Measurements from ENCODE around the gene ZBTB45. TPM values are rescaled to one million over a fixed set of nuclear protein-coding genes. Genes with fewer than 3 reads are reported as not detected.

The ZBTB45 gene
- total and polyA plus RNA-seq, 9 of the 15 experiments (the other 6 are each of a cell fraction or from before 2014, with no cell fraction given) = 0.08 to 16.1 (median 1.8) TPM

DNA sequence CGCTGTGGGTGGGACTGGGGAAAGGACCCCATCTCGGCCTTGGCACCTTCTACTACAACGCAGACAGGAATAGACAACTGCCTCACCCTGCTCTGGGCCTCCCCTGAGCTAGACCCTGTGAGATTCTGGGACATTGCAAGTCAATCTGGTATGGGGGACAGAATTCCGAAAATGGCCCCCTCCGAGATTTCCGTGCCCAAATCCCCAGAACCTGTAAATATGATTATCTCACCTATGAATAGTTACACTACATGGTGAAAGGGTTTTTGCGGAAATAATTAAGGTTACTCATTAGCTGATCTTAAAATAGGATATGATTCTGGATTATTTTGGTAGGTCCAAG, 618 bp upstream of the ZBTB45 start:
- Histone ChIP-seq H3K36me3 (ENCODE audit: control insufficient read depth, insufficient read depth, low read length) (peaks cover 23% of the 10 kb centered on the region; the same call in 2 of the 3 replicates), H3K79me2 (ENCODE audit: control insufficient read depth, insufficient read depth, low read length) (peaks cover 47% of the 10 kb centered on the region), H2AFZ (ENCODE audit: low read depth, low read length) (peak overlapping the region; percentile 99), H3K9me1 (ENCODE audit: control insufficient read depth, insufficient read depth, low read length) (peaks cover 5% of the 10 kb centered on the region), H3K4me2 (ENCODE audit: insufficient read depth, low read length) (peak overlapping the region; percentile 98), H3K9me3 (replicated peaks; ENCODE audit: control insufficient read depth, insufficient read depth, low read depth, low read length) (no peaks in the 10 kb centered on the region), H4K20me1 (replicated peaks; ENCODE audit: control insufficient read depth, insufficient read depth, low read length) (no peaks in the 10 kb centered on the region), H3K9ac (ENCODE audit: insufficient read depth in 1 of 2, low read depth in 2 of 2, low read length in 2 of 2) (peak overlapping the region; percentile 95 to 97), H3K4me3 (peak overlapping the region; percentile 79), H3K27ac (ENCODE audit: extremely low read depth, low read depth, low read length) (peak overlapping the region; percentile 92), H3K4me1 (replicated peaks in 1 of 2; ENCODE audit: control insufficient read depth in 2 of 2, insufficient read depth in 2 of 2, low read length in 2 of 2) (peaks cover 9 to 49% of the 10 kb centered on the region in 2 experiments), H3K27me3 (ENCODE audit: control insufficient read depth in 2 of 2, insufficient read depth in 2 of 2, low read length in 2 of 2) (no peaks in the 10 kb centered on the region)
- ATAC-seq (no peak), DNase-seq (ENCODE audit: extremely low read depth in 1 of 4, low spot score in 3 of 4) (no peak), FAIRE-seq (peak; percentile 64)
- CTCF ChIA-PET (ENCODE audit: low intra/inter-chr PET ratio) = interaction anchor here (1.1 to 2.7 kb wide), 3 partner anchors 61 to 338 kb away, joined by 3 to 23 read pairs (median 8); partner anchors contain the start of gene ZNF274
- TSS peak; percentile 94 for BruUV-seq (replicated peaks)
- 21% methylated on average over 7 of the region's 7 CpGs for WGBS (ENCODE audit: insufficient coverage, low coverage, missing lambda C conversion rate)
- POLR2A ChIA-PET = interaction anchor here (0.5 to 2.3 kb wide), 19 partner anchors 10 to 337 kb away, joined by 3 to 14 read pairs (median 6); partner anchors contain the start of genes CHMP2A, TRIM28, ZNF274 and ZSCAN22
- TF ChIP-seq EZH2 (IDR thresholded peaks at IDR 0.05; ENCODE audit: borderline replicate concordance, low read depth, low read length) (no peak), ZBTB7A (IDR thresholded peaks at IDR 0.05; ENCODE audit: borderline replicate concordance, control insufficient read depth, low read depth, low read length) (peak; percentile 39; the same call in 1 of the 2 replicates), BRD9 (IDR thresholded peaks at IDR 0.05; ENCODE audit: low read depth, partially characterized antibody) (peak; percentile 6), MEF2D (tag; conservative IDR thresholded peaks at IDR 0.05; ENCODE audit: low read depth) (no peak), PRMT5 (CRISPR knock-in tag; IDR thresholded peaks at IDR 0.05) (no peak), ZNF699 (CRISPR knock-in tag; IDR thresholded peaks at IDR 0.05; ENCODE audit: insufficient replicate concordance) (no peak), WHSC1 (IDR thresholded peaks at IDR 0.05; ENCODE audit: low read length) (no peak)
- TF ChIP-seq, protein P1, sequence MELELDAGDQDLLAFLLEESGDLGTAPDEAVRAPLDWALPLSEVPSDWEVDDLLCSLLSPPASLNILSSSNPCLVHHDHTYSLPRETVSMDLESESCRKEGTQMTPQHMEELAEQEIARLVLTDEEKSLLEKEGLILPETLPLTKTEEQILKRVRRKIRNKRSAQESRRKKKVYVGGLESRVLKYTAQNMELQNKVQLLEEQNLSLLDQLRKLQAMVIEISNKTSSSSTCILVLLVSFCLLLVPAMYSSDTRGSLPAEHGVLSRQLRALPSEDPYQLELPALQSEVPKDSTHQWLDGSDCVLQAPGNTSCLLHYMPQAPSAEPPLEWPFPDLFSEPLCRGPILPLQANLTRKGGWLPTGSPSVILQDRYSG (tag; conservative IDR thresholded peaks at IDR 0.05; ENCODE audit: low read depth) = 0 out of 2 replicates have a peak, but pooled peaks have one; percentile 47
- TF ChIP-seq, protein P2, sequence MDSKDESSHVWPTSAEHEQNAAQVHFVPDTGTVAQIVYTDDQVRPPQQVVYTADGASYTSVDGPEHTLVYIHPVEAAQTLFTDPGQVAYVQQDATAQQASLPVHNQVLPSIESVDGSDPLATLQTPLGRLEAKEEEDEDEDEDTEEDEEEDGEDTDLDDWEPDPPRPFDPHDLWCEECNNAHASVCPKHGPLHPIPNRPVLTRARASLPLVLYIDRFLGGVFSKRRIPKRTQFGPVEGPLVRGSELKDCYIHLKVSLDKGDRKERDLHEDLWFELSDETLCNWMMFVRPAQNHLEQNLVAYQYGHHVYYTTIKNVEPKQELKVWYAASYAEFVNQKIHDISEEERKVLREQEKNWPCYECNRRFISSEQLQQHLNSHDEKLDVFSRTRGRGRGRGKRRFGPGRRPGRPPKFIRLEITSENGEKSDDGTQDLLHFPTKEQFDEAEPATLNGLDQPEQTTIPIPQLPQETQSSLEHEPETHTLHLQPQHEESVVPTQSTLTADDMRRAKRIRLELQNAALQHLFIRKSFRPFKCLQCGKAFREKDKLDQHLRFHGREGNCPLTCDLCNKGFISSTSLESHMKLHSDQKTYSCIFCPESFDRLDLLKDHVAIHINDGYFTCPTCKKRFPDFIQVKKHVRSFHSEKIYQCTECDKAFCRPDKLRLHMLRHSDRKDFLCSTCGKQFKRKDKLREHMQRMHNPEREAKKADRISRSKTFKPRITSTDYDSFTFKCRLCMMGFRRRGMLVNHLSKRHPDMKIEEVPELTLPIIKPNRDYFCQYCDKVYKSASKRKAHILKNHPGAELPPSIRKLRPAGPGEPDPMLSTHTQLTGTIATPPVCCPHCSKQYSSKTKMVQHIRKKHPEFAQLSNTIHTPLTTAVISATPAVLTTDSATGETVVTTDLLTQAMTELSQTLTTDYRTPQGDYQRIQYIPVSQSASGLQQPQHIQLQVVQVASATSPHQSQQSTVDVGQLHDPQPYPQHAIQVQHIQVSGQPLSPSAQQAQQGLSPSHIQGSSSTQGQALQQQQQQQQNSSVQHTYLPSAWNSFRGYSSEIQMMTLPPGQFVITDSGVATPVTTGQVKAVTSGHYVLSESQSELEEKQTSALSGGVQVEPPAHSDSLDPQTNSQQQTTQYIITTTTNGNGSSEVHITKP (IDR thresholded peaks at IDR 0.05; ENCODE audit: partially characterized antibody) = peak; percentile 41
- TF ChIP-seq, protein P3, sequence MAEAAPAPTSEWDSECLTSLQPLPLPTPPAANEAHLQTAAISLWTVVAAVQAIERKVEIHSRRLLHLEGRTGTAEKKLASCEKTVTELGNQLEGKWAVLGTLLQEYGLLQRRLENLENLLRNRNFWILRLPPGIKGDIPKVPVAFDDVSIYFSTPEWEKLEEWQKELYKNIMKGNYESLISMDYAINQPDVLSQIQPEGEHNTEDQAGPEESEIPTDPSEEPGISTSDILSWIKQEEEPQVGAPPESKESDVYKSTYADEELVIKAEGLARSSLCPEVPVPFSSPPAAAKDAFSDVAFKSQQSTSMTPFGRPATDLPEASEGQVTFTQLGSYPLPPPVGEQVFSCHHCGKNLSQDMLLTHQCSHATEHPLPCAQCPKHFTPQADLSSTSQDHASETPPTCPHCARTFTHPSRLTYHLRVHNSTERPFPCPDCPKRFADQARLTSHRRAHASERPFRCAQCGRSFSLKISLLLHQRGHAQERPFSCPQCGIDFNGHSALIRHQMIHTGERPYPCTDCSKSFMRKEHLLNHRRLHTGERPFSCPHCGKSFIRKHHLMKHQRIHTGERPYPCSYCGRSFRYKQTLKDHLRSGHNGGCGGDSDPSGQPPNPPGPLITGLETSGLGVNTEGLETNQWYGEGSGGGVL (CRISPR knock-in tag; IDR thresholded peaks at IDR 0.05) = no peak
- in situ Hi-C loops (cut with MboI) (no loop called here), intact Hi-C loops (cut with micrococcal nuclease) (loop anchor here (2.0 kb wide), 1 partner anchor 55 kb away; no protein-coding TSS in a partner anchor)

Data from K562 (cell line).